Body of pancreas (tissue), 4 donors: ENCODE measurements around the gene GRM1. TPM values are rescaled to one million over a fixed set of nuclear protein-coding genes. Genes with fewer than 3 reads are reported as not detected.

ENCODE experiments used
- ATAC-seq: fragments of 150-250 bp; one replicate; pipeline ENCODE4 v1.9.1; 2016
- DNase-seq, 4 donors: peaks; one replicate each; pipeline ENCODE4 v3.0.0-alpha.2; 2019
- H3K27ac ChIP-seq, 4 donors: fragments of 200-600 bp; sonication (generic); 1 replicate in 3 of 4; 2 replicates in 1 of 4; pipeline versions ENCODE4 v1.5.1 to v1.6.1; 2016 to 2019; ENCODE audit warnings: mild to moderate bottlenecking in 1 of 4, mixed read lengths in 1 of 4, moderate library complexity in 1 of 4
- H3K27me3 ChIP-seq, 2 donors: fragments of 200-600 bp; sonication (generic); one replicate each; pipeline ENCODE4 v1.6.0; 2016; ENCODE audit warnings: mild to moderate bottlenecking in 1 of 2
- H3K36me3 ChIP-seq, 2 donors: fragments of 200-600 bp; sonication (generic); replicated peaks in 1 of 2; 2 replicates each; pipeline ENCODE4 v1.5.1; 2016; ENCODE audit warnings: low read depth in 2 of 2; ENCODE audit not compliant: insufficient read depth in 1 of 2
- H3K4me1 ChIP-seq: fragments of 200-600 bp; sonication (generic); one replicate; pipeline ENCODE4 v1.6.0; 2016
- H3K4me3 ChIP-seq, 2 donors: fragments of 200-600 bp; sonication (generic); 1 replicate in 1 of 2; 2 replicates in 1 of 2; pipeline ENCODE4 v1.5.1; 2016 to 2019
- H3K9me3 ChIP-seq, 3 donors: fragments of 200-600 bp; sonication (generic); 1 replicate in 2 of 3; 2 replicates in 1 of 3; pipeline ENCODE4 v1.5.1; 2016
- POLR2A ChIP-seq, 3 donors: fragments of 450-650 bp; IDR thresholded peaks; one replicate each; pipeline ENCODE4 v1.6.1; 2016; ENCODE audit warnings: antibody characterized with exemption in 3 of 3, mild to moderate bottlenecking in 2 of 3
- WGBS, 2 donors: methylation state at CpG; one replicate each; pipeline ENCODE4 v1.1.5; 2017; 5-methylcytosine and 5-hydroxymethylcytosine counted together
- intact Hi-C: fragments of 100-400 bp; cut with DNase I; formaldehyde crosslinking; loops from one replicate; pipeline ENCODE4 v1.15.1; 2023
- total RNA-seq, 2 donors: library from RNA; depleted of rRNA; stranded (reverse); fragments of >200 nt; gene quantifications; one replicate each; pipeline ENCODE4 v1.1.0, GENCODE V29; 2016
- TF ChIP-seq, protein P1 (sequence below), 7 experiments: fragments of 450-650 bp in 4 of 7; fragments of 200-600 bp in 3 of 7; sonication (generic) in 3 of 7; IDR thresholded peaks; one replicate each; pipeline ENCODE4 v1.5.1; 2016 to 2019; ENCODE audit warnings: antibody characterized with exemption in 7 of 7

The GRM1 gene
- total RNA-seq, 2 donors from 2014 or later: under 0.01 TPM; not detected in 1

DNA sequence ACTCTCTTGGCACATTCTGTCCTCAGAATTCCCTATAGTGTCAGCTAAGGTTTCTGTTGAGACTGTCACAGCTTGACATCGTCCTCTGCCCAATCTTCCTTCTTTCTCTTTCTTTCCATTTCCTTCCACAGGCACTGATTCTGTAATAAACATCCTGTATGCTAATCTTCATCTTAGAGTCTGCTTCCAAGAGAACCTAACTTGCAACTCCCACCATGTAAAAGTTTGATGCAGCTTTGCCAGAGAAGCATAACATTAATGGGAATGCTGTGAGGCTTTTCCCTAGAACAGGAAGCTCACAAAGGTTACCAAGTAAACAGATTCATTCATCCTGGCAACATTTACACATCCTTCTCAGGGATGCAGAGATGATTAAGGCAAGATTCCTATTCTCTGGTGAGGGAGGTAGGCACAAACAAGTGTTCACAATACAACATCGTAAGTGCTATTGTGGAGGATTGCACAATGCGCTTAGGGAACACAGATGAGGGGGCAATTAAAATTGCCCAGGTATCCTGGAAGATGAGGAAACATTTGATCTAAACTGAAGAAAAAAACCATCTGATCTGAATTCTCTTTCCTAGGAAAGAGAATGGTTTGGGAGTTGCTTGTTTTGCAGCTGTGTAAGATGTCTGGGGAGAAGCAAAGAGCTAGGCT is 74.7 kb downstream of the GRM1 start:
- H3K27ac ChIP-seq: no peak overlapping the region
- H3K4me1 ChIP-seq: no peaks in the 10 kb centered on the region
- ATAC-seq: no peak
- DNase-seq: no peak
- 61 to 69% methylated on average over 3 of the region's 3 CpGs for WGBS, 2 donors
- no peaks in the 10 kb centered on the region for H3K27me3 ChIP-seq
- intact Hi-C loops: no loop called here
- TF ChIP-seq, protein P1, sequence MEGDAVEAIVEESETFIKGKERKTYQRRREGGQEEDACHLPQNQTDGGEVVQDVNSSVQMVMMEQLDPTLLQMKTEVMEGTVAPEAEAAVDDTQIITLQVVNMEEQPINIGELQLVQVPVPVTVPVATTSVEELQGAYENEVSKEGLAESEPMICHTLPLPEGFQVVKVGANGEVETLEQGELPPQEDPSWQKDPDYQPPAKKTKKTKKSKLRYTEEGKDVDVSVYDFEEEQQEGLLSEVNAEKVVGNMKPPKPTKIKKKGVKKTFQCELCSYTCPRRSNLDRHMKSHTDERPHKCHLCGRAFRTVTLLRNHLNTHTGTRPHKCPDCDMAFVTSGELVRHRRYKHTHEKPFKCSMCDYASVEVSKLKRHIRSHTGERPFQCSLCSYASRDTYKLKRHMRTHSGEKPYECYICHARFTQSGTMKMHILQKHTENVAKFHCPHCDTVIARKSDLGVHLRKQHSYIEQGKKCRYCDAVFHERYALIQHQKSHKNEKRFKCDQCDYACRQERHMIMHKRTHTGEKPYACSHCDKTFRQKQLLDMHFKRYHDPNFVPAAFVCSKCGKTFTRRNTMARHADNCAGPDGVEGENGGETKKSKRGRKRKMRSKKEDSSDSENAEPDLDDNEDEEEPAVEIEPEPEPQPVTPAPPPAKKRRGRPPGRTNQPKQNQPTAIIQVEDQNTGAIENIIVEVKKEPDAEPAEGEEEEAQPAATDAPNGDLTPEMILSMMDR (IDR thresholded peaks at IDR 0.05): no peak
- TF ChIP-seq POLR2A (IDR thresholded peaks at IDR 0.05): no peak
- no peaks in the 10 kb centered on the region for H3K9me3 ChIP-seq
- no peak overlapping the region for H3K4me3 ChIP-seq
- H3K36me3 ChIP-seq: no peaks in the 10 kb centered on the region

DNA sequence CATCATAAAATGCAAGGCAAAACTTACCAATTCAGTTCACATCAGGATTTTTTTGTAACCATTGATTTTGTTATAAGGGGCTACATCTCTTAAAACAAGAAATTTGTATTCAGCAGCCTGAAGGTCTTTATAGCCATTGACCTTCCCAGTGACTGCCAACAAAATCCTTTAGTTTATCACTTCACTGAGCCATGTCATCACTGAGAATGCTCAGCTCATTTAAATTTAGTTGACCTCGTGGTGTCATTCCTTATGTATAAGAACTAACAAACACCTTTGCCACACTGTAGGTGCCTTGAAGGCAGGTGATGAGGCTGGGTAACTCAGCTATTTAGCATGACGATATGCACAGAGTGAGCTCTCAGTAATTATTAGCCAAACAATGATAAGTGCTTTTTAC is 77.7 kb downstream of the GRM1 start:
- no peak for TF ChIP-seq POLR2A (IDR thresholded peaks at IDR 0.05)
- TF ChIP-seq, protein P1 (IDR thresholded peaks at IDR 0.05): no peak
- DNase-seq: no peak
- no peaks in the 10 kb centered on the region for H3K9me3 ChIP-seq
- ATAC-seq: no peak
- WGBS, 2 donors: 21 to 50% methylated on average over 2 of the region's 2 CpGs
- H3K4me1 ChIP-seq: no peaks in the 10 kb centered on the region
- no peak overlapping the region for H3K27ac ChIP-seq
- no peaks in the 10 kb centered on the region for H3K36me3 ChIP-seq
- intact Hi-C loops: no loop called here
- H3K4me3 ChIP-seq: no peak overlapping the region
- H3K27me3 ChIP-seq: no peaks in the 10 kb centered on the region

DNA sequence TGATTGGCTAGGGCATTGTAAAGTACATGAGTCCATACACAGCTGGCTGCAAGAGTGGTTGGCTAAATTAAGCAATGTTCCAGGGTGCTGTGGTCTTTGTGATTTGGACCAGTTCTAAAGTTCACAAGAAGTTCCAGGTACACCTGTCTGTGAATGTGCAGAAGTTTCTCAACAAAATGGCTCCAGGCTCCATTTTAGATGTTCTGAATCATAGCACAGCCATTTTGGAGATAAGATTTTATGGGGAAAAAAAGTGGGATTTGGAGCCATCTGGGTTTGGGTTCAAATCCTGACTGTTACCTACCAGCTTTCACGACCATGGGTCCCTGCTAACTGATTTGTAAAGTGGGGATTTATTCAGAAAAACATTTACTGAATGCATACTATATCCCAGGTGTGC is 82.1 kb downstream of the GRM1 start:
- H3K27me3 ChIP-seq: no peaks in the 10 kb centered on the region
- TF ChIP-seq POLR2A (IDR thresholded peaks at IDR 0.05): no peak
- TF ChIP-seq, protein P1 (IDR thresholded peaks at IDR 0.05): no peak
- no peak overlapping the region for H3K4me3 ChIP-seq
- intact Hi-C loops: no loop called here
- no peaks in the 10 kb centered on the region for H3K4me1 ChIP-seq
- no peaks in the 10 kb centered on the region for H3K9me3 ChIP-seq
- ATAC-seq: no peak
- 30 to 33% methylated on average over 1 of the region's 1 CpG for WGBS, 2 donors
- H3K27ac ChIP-seq: no peak overlapping the region
- H3K36me3 ChIP-seq: no peaks in the 10 kb centered on the region
- no peak for DNase-seq

DNA sequence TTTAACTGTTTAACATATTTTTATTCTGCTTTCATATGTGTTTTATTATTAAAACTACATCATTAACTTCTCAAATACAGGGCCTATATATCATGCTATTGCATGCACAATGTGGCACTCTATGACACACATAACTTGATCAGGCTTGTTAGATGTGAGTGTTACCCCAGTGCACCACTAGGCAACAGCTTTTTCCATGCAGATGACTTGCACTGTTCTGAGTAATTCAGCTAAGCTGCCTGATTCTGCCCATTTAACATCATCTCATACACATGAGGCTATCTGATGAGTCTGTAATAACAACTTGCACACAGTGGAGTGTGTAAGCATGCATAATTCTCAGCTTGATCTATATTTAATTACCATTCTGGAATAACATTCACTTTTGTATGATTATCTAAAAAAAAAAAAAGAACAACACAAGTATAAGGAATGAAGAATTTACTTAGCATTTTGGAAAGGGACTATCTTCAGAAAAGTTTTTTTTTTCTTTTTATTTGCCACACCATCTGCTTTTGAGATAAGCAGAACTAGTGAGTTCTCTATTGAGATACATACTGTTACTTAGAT is 83.1 kb downstream of the GRM1 start:
- ATAC-seq (no peak), DNase-seq (no peak)
- H3K36me3 ChIP-seq: no peaks in the 10 kb centered on the region
- H3K27ac ChIP-seq: no peak overlapping the region
- TF ChIP-seq POLR2A (IDR thresholded peaks at IDR 0.05): no peak
- TF ChIP-seq, protein P1 (IDR thresholded peaks at IDR 0.05): no peak
- no peaks in the 10 kb centered on the region for H3K27me3 ChIP-seq
- H3K9me3 ChIP-seq: no peaks in the 10 kb centered on the region
- H3K4me3 ChIP-seq: no peak overlapping the region
- intact Hi-C loops: no loop called here
- no peaks in the 10 kb centered on the region for H3K4me1 ChIP-seq

DNA sequence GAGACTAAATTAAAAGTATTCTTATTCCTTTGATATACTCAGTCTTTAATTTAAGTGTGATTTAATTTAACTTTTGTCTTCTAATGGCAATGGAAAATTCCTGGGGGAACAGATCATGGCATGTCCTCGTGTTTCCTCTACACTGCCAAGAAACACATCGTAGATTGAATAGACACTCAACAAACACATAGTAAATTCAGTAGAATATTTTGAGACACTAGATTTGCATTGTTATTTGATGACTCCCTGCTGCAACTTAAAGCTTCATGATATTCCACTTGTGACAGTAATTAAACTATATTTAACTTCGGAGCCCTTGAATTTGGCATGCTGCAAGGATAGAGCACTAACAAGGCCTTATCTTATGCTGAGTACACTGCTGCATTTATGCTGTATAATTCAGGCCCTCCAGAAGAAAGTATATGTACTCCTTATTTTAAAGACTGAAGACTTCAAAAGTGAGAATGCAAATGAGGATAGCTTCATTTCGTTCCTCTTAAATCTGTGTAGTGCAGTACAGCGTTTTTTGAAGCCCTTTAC is 84.3 kb downstream of the GRM1 start:
- 26 to 29% methylated on average over 5 of the region's 5 CpGs for WGBS, 2 donors
- TF ChIP-seq, protein P1 (IDR thresholded peaks at IDR 0.05): no peak
- no peak for TF ChIP-seq POLR2A (IDR thresholded peaks at IDR 0.05)
- intact Hi-C loops: no loop called here

More for the DNA sequence above, 84.3 kb downstream of the GRM1 start:
- ATAC-seq (no peak), DNase-seq (no peak)
- no peak overlapping the region for H3K4me3 ChIP-seq
- no peaks in the 10 kb centered on the region for H3K36me3 ChIP-seq
- H3K27ac ChIP-seq: no peak overlapping the region
- no peaks in the 10 kb centered on the region for H3K4me1 ChIP-seq
- H3K27me3 ChIP-seq: no peaks in the 10 kb centered on the region
- no peaks in the 10 kb centered on the region for H3K9me3 ChIP-seq
